ENCODE measurements around the gene P2RY8. TPM values are rescaled to one million over a fixed set of nuclear protein-coding genes. Genes with fewer than 3 reads are reported as not detected.
"Not testable (repeated sequence)": the region's sequence is repeated elsewhere in the genome, so short reads cannot be mapped to it uniquely, and the experiment has no call there.

The P2RY8 gene
- total RNA-seq, 2 experiments from 2014 or later: 87.6 to 92.4 TPM

DNA sequence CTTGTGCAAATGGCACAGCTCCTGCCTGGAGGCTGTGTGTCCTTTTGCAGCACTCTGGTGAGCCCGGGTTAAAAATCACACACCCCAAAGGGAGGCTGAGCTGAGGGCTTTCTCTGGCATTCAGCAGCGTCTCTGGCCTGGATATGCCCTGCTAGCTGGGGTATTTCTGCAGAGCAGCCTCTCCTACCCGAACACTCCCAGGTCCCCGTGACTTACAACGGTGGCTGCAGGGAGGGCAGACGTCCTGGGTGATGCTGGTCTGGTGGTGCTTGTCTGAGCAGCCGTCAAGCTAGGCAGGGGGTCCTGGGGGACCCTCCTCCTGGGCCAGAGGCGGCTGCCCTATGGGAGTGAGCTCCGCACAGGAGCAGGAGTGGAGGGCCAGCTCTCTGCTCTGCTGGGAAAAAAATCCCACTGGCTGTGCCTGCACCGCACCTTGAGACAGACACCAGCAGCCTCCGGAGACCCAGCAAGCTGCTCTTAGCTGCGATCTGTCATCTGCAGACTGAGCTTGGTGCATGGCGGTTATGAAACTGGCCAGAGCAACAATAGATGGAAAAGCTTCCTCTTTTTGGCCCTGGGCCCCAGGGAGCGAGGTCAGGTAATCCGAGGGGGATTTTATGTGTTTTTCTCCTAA is 43.0 kb downstream of the P2RY8 start:
- H3K27me3 Mint-ChIP-seq: no peaks in the 10 kb centered on the region
- no peak for ATAC-seq (ENCODE audit: low read depth)
- DNase-seq: peak; percentile 33
- no peak overlapping the region for H3K4me3 Mint-ChIP-seq
- H3K36me3 Mint-ChIP-seq: peaks cover 23% of the 10 kb centered on the region
- peak overlapping the region; percentile 78 for H3K27ac Mint-ChIP-seq
- H3K9me3 Mint-ChIP-seq: peaks cover 4% of the 10 kb centered on the region
- POLR2A ChIA-PET: no interaction called here
- peaks cover 21% of the 10 kb centered on the region for H3K4me1 Mint-ChIP-seq

GRCh38 chrX:1493412-1493811 is 43.6 kb downstream of the P2RY8 start:
- DNase-seq: no peak
- Mint-ChIP-seq H3K27ac (peak overlapping the region; percentile 78), H3K9me3 (peaks cover 4% of the 10 kb centered on the region), H3K4me1 (peaks cover 23% of the 10 kb centered on the region), H3K36me3 (peaks cover 26% of the 10 kb centered on the region), H3K27me3 (no peaks in the 10 kb centered on the region), H3K4me3 (no peak overlapping the region)
- ATAC-seq (ENCODE audit: low read depth): no peak
- POLR2A ChIA-PET: no interaction called here

DNA sequence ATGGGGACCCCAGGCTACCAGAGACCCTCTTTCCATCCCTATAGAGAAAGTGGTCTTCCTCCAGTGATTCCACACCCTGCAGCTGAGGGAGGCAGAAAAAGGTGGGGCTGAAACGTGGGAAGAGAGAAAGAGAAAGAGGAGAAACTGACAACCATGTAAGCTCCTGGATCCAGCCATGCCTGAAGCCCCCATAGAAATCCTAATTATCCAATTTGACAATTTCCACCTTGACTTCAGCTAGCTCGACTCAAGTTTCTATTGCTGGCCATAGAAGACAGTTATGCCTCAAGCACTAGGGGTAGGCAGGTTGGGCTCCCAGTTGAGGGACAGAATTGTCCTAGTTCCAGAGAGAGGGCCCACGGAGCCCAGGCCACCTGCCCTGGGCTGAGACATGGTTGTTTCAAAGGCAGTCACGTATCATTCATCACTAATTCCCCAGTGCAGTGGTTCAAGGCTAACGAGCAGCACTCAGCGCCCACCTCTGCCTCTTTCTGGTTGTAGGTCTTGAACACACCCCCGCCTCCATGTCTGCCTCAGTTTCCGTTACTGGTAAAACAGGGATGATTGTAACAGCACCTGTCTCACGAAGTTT is 44.5 kb downstream of the P2RY8 start:
- H3K9me3 Mint-ChIP-seq: peaks cover 4% of the 10 kb centered on the region
- ATAC-seq (ENCODE audit: low read depth): peak; percentile 6
- no peak overlapping the region for H3K4me3 Mint-ChIP-seq
- peaks cover 25% of the 10 kb centered on the region for H3K4me1 Mint-ChIP-seq
- peak; percentile 23 for DNase-seq
- POLR2A ChIA-PET: no interaction called here
- H3K27ac Mint-ChIP-seq: peak overlapping the region; percentile 63
- no peaks in the 10 kb centered on the region for H3K27me3 Mint-ChIP-seq
- H3K36me3 Mint-ChIP-seq: peaks cover 29% of the 10 kb centered on the region

- POLR2A ChIA-PET: no interaction called here
- peak; percentile 65 for DNase-seq
- H3K4me3 Mint-ChIP-seq: no peak overlapping the region
- H3K36me3 Mint-ChIP-seq: peaks cover 36% of the 10 kb centered on the region
- ATAC-seq (ENCODE audit: low read depth): peak; percentile 84
- peaks cover 25% of the 10 kb centered on the region for H3K4me1 Mint-ChIP-seq
- H3K9me3 Mint-ChIP-seq: peaks cover 4% of the 10 kb centered on the region
- peak overlapping the region; percentile 51 for H3K27ac Mint-ChIP-seq
- no peaks in the 10 kb centered on the region for H3K27me3 Mint-ChIP-seq
Measured at GRCh38 chrX:1491851-1492349, 45.1 kb downstream of the P2RY8 start.

DNA sequence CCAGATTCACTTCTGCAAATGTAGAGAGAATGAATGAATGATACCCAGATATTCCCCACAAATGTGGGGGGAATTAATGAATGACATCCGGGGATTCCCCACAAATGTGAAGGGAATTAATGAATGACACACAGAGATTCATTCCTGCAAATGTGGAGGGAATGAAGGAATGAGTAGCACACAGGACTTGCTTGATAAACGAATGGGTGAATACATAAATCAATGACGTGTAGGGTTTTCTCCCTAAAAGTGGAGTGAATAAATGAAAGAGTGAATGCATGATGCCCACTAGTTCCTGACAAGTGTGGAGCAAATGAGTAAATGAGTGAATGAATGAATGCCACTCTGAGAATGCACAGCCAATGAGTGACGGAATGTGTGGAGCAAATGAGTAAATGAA is 45.7 kb downstream of the P2RY8 start:
- H3K27ac Mint-ChIP-seq, DNase-seq: not testable (repeated sequence)

GRCh38 chrX:1490723-1491122 is 46.3 kb downstream of the P2RY8 start:
- not testable (repeated sequence) for H3K27ac Mint-ChIP-seq
- peaks cover 43% of the 10 kb centered on the region for H3K36me3 Mint-ChIP-seq

More for the DNA sequence above, 45.7 kb downstream of the P2RY8 start:
- H3K36me3 Mint-ChIP-seq: peaks cover 39% of the 10 kb centered on the region
- H3K4me3 Mint-ChIP-seq; H3K9me3 Mint-ChIP-seq; POLR2A ChIA-PET; H3K27me3 Mint-ChIP-seq; ATAC-seq (ENCODE audit: low read depth): not testable (repeated sequence)
- peaks cover 23% of the 10 kb centered on the region for H3K4me1 Mint-ChIP-seq

DNA sequence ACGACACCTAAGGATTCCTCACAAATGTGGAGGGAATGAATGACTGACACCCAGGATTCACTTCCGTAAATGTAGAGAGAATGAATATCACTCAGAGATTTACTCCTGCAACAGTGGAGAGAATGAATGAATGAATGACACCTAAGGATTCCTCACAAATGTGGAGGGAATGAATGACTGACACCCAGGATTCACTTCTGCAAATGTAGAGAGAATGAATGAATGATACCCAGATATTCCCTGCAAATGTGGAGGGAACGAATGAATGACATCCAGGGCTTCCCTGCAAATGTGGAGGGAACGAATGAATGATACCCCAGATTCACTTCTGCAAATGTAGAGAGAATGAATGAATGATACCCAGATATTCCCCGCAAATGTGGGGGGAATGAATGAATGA is 47.6 kb downstream of the P2RY8 start:
- H3K9me3 Mint-ChIP-seq; H3K27ac Mint-ChIP-seq; H3K4me3 Mint-ChIP-seq; DNase-seq; POLR2A ChIA-PET; H3K27me3 Mint-ChIP-seq; ATAC-seq (ENCODE audit: low read depth): not testable (repeated sequence)
- H3K4me1 Mint-ChIP-seq: peaks cover 23% of the 10 kb centered on the region
- peaks cover 45% of the 10 kb centered on the region for H3K36me3 Mint-ChIP-seq

More at GRCh38 chrX:1490723-1491122, 46.3 kb downstream of the P2RY8 start:
- POLR2A ChIA-PET; H3K9me3 Mint-ChIP-seq; ATAC-seq (ENCODE audit: low read depth); DNase-seq; H3K4me3 Mint-ChIP-seq; H3K27me3 Mint-ChIP-seq: not testable (repeated sequence)
- peaks cover 22% of the 10 kb centered on the region for H3K4me1 Mint-ChIP-seq

DNA sequence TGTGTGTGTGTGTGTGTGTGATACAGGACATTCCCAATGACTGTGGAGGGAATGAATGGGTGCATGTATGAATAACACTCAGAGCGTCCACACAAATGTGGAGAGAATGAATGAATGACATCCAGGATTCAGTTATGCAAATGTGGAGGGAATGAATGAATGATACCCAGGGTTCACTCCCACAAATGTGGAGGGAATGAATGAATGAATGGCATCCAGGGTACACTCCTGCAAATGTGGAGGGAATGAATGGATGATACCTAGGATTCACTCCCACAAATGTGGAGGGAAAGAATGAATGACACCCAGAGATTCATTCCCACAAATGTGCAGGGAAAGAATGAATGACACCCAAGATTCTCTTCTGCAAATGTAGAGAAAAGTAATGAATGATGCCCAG is 48.2 kb downstream of the P2RY8 start:
- no peak overlapping the region for H3K4me3 Mint-ChIP-seq
- H3K27ac Mint-ChIP-seq: no peak overlapping the region
- POLR2A ChIA-PET: no interaction called here
- DNase-seq: no peak
- H3K4me1 Mint-ChIP-seq: peaks cover 28% of the 10 kb centered on the region
- no peaks in the 10 kb centered on the region for H3K27me3 Mint-ChIP-seq
- ATAC-seq (ENCODE audit: low read depth): no peak
- H3K36me3 Mint-ChIP-seq: peaks cover 50% of the 10 kb centered on the region
- H3K9me3 Mint-ChIP-seq: peaks cover 4% of the 10 kb centered on the region

- POLR2A ChIA-PET: no interaction called here
- Mint-ChIP-seq H3K27ac (no peak overlapping the region), H3K9me3 (peaks cover 4% of the 10 kb centered on the region), H3K27me3 (no peaks in the 10 kb centered on the region), H3K4me1 (peaks cover 29% of the 10 kb centered on the region), H3K36me3 (peaks cover 50% of the 10 kb centered on the region), H3K4me3 (no peak overlapping the region)
- ATAC-seq (ENCODE audit: low read depth): no peak
- DNase-seq: peak; percentile 13
Measured at GRCh38 chrX:1488141-1488540, 48.8 kb downstream of the P2RY8 start.

- peak overlapping the region; percentile 41 for H3K27ac Mint-ChIP-seq
- H3K4me3 Mint-ChIP-seq: no peak overlapping the region
- POLR2A ChIA-PET: no interaction called here
- peaks cover 54% of the 10 kb centered on the region for H3K36me3 Mint-ChIP-seq
- ATAC-seq (ENCODE audit: low read depth): no peak
- no peaks in the 10 kb centered on the region for H3K27me3 Mint-ChIP-seq
- H3K4me1 Mint-ChIP-seq: peaks cover 26% of the 10 kb centered on the region
- peaks cover 4% of the 10 kb centered on the region for H3K9me3 Mint-ChIP-seq
- DNase-seq: peak; percentile 15
Measured at GRCh38 chrX:1487401-1487800, 49.6 kb downstream of the P2RY8 start.

DNA sequence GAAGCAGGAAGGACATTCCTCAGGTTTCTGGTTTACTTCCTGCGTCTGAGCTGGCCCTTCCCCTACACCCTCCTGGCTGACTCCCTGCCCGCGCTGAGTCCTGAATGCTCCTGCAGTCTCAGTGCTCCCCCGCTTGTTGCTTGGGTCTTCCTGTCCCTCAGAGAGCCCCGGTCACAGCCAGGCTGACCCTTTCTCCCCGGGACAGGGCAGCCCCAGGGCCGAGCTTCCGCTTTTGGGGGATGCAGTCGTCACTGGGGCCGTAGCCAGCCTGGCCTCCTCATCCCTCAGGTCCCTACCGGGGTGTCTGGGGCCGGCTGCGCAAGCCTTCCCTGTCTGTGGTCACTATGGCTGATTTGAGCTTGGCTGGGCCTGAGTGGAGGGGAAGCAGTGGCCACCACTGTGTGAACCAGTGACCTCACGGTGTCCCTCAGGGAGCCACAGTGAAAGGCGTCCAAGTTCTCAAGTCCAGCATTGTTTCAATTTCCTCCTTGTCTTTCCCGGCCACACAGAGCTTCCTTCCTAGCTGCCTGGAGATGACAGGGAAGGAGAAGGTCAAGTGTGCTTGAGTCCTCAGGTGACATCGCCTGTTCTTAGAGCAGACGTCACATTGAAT is 50.1 kb downstream of the P2RY8 start:
- Mint-ChIP-seq H3K4me1 (peaks cover 25% of the 10 kb centered on the region), H3K4me3 (no peak overlapping the region), H3K36me3 (peaks cover 48% of the 10 kb centered on the region), H3K9me3 (peaks cover 4% of the 10 kb centered on the region), H3K27ac (no peak overlapping the region), H3K27me3 (no peaks in the 10 kb centered on the region)
- no peak for ATAC-seq (ENCODE audit: low read depth)
- DNase-seq: peak; percentile 21
- POLR2A ChIA-PET: no interaction called here

DNA sequence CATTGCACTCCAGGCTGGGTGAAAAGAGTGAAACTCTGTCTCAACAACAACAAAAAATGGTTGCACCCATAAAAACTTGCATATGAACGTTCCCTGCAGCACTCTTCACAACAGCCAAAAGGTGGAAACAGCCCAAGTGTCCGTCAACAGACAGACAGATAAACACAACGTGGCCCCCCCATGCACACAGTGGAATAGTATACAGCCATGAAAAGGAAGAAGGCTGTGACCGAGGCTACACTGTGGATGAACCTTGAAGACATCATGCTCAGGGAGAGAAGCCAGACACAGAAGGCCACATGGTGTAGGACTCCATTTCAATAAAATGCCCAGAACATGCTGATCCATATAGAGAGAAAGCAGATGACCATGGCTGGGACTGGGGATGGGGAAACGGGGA is 50.8 kb downstream of the P2RY8 start:
- Mint-ChIP-seq H3K4me1 (peaks cover 28% of the 10 kb centered on the region), H3K4me3 (no peak overlapping the region), H3K36me3 (peaks cover 43% of the 10 kb centered on the region), H3K27ac (no peak overlapping the region), H3K27me3 (no peaks in the 10 kb centered on the region), H3K9me3 (peaks cover under 1% of the 10 kb centered on the region)
- DNase-seq (no peak), ATAC-seq (ENCODE audit: low read depth) (no peak)
- POLR2A ChIA-PET: no interaction called here

- H3K36me3 Mint-ChIP-seq: peaks cover 46% of the 10 kb centered on the region
- H3K9me3 Mint-ChIP-seq: peaks cover 2% of the 10 kb centered on the region
- H3K4me1 Mint-ChIP-seq: peaks cover 34% of the 10 kb centered on the region
- no peak overlapping the region for H3K4me3 Mint-ChIP-seq
- no peak for ATAC-seq (ENCODE audit: low read depth)
- no peak overlapping the region for H3K27ac Mint-ChIP-seq
- POLR2A ChIA-PET: no interaction called here
- DNase-seq: peak; percentile 24
- H3K27me3 Mint-ChIP-seq: no peaks in the 10 kb centered on the region
Measured at GRCh38 chrX:1485033-1485432, 52.0 kb downstream of the P2RY8 start.

DNA sequence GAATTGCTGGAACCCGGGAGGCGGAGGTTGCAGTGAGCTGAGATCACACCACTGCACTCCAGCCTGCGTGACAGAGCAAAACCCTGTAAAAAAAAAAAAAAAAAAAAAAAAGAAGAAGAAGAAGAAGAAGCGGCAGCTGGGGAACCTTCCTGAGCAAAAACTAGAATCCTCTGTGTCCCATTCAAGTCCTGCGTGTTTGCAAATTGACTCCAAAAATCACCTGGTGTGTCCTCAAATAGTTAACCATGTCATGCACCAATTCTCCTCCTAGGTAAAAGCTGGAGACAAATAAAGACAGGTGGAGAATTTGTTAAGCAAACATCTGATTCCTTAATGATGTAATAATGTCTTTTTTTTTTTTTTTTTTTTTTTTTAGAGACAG is 52.4 kb downstream of the P2RY8 start:
- H3K4me1 Mint-ChIP-seq: peaks cover 38% of the 10 kb centered on the region
- no peak overlapping the region for H3K4me3 Mint-ChIP-seq
- peak overlapping the region; percentile 45 for H3K27ac Mint-ChIP-seq
- DNase-seq (no peak), ATAC-seq (ENCODE audit: low read depth) (no peak)
- H3K9me3 Mint-ChIP-seq: peaks cover 6% of the 10 kb centered on the region
- H3K36me3 Mint-ChIP-seq: peaks cover 50% of the 10 kb centered on the region
- H3K27me3 Mint-ChIP-seq: no peaks in the 10 kb centered on the region
- POLR2A ChIA-PET: no interaction called here

Measured in activated naive CD8-positive, alpha-beta T cell treated with anti-CD3 and anti-CD28 coated beads, Interleukin-2, amount 10 ng/mL, durations not matched to agents 7 days and 5 days (primary cell).